Fibroblast of the conjunctiva (primary cell): Measurements from ENCODE around the gene EEFSEC.

Source experiments
- DNase-seq: peaks from one replicate; pipeline ENCODE4 v3.0.0-alpha.2; 2010; ENCODE audit warnings: low read depth

The EEFSEC gene

DNA sequence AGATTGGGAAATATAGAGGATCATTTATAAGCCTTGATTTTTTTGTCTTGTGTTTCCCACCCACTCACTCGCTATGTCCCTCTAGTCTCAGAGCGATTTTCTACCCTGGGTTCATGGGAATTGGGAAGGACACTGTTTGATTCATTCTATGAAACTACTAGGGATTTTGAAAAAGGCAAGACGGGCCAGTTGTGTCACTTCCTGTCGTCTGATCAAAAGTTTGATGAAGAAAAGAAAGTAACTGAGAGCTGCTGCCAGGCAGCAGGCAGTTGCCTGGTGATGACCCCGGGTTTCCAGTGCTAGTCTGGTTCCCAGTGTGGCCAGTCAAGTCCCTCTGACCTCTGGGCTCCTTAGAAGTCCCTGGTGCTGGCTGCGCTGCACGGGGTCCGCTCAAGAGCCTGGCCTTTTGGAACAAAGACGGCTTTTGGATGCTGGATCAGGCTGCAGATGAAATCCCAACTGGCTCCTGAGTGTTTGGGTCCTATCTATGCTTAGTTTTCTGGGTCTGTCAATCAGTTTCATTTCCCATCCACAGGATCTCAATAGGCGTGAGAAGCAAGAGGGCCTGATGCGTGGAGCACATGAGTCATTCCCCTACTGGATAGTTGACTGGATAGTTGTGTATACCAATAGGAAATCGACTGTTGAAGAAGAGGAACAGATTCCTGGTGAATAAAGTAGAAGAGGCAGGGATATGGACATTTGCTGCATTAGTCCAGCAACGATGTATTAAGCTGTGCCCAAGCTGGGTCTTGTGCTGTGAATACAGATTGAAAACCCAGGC, 89.7 kb downstream of the EEFSEC start:
- DNase-seq, result no peak

GRCh38 chr3:128243602-128244504, 90.6 kb downstream of the EEFSEC start:
- DNase-seq, result no peak

GRCh38 chr3:128245460-128245859, 92.2 kb downstream of the EEFSEC start:
- DNase-seq, result no peak

DNA sequence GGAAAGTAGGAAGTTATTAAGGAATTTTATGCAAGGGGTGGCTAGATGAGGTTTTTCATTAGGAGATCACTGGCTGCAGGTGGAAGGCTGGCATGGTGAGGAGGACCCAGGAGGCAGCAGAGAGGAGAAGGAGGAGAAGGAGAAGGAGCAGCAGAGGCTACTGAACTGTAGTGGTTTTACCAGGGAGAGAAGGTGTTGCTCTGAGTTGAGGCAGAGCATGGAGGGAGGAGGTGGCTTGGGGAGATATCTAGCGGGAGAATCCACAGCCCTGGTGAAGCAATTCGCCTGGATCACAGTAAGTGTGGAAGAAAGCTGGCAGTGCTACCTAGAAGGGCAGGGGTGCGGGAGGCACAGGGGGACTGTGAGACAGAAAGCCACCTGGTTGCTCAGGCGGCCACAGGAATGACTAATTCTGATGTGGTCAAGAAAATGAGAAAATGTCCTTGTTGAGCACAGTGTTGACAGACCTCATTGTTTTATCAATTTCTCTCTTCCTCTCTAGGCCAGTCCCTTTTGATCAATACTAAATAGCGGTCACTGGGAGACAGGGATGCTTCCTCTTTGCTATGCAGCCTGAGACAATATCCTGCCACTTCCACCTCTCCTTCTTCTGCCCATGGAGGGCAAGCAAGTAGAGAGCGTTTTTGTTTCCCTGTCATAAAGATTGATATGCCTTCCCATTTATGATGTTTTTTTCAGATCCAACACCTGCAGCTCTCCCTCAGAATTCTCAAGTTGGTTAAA, 94.6 kb downstream of the EEFSEC start:
- no peak for DNase-seq

- no peak for DNase-seq
Measured at GRCh38 chr3:128252083-128252482, 98.8 kb downstream of the EEFSEC start.

- no peak for DNase-seq
Measured at GRCh38 chr3:128253150-128253549, 99.9 kb downstream of the EEFSEC start.

GRCh38 chr3:128254066-128254590, 100.8 kb downstream of the EEFSEC start:
- no peak for DNase-seq

- no peak for DNase-seq
Measured at GRCh38 chr3:128254967-128255366, 101.7 kb downstream of the EEFSEC start.

- no peak for DNase-seq
Measured at GRCh38 chr3:128256131-128256530, 102.8 kb downstream of the EEFSEC start.

DNA sequence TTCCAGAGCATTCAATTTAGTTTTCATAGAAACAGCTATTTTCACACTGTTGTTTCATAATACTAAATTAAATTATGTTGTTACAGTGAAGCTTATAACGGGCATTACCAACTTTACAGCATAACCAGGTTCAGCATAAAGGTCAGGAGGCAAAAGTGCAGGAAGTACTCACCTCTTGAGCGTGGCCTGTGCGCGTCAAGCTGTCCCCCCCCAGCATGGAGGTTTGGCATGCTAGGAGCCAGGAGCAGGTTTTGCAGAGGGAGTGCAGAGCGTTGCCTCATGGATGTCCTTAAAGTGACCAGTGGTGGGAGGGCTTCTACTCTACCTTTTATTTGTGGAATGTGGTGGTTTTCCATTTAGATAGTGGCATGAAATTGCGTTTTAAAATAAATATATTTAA, 104.4 kb downstream of the EEFSEC start:
- DNase-seq, result no peak

DNA sequence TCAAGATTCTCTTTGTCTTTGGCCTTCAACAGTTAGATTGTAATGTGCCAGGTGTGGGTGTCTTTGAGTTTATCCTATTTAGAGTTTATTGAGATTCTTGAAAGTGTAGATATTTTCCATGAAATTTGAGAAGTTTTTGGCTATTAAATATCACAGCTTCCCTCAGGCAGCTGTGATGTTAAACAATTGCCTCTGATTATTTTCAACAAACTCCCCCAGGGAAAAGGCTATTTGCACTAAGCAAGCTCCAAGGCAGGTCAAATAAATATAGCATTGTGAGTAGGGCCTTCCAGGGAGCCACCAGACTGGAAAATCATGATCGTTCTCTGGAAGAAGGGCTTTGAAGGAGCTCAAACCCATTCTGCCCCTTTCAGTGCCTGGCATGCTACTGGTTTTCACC, 107.0 kb downstream of the EEFSEC start:
- DNase-seq, result no peak

DNA sequence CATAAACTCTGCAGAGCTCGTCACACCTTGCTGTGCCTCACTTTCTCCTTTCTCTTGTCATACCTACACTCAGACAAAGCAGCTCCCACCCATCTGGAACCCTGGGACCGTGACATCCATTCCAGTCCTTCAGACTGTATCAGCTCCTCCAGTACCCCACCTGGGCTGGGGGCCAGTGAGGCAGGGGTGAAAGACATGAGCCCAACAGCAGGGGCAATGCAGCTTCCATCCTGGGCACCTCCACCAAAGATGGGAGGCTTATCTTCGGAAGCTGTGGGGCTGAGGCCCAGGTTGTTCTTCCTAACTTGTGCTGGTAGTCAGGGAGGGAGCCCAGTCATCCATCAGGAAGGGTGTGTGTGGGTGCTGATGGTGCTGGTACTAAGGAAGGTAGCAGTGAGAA, 109.2 kb downstream of the EEFSEC start:
- DNase-seq, result no peak

DNA sequence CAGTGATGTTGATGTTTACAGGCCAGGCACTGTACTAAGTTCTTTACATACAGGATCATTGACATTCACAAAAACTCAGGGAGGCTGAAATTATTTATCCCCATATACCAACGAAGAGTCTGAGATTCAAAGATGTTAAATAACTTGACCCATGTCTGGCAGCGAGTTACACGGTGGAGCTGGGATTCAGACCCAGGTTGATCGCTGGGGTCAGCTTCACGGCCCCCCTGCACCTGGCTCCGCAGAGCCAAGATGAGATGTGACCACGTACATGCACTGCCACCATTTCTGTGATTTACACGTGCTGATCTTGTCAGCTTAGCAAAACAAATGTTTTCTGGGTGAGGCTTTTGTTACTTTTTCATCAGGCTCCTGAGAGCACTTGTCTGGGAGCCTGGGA, 109.8 kb downstream of the EEFSEC start:
- DNase-seq, result no peak

DNA sequence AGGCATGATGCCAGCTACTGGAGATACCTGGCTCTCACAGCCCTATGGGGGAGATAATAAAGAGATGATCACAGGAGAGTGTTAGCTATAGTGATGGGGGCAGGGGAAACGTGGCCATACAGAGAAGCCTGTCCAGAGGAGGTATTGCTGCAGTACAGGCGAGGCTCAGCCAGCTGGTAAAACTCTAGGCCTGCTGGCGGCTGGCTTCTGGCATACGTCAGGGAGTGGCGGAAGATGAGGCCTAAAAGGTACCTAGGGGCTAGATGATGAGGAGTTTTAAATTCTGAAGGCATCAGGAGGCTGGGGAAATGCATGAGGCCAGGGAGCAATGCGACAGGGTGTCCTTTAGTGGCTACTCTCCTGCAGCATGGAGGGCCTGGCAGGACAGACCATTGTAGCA, 110.7 kb downstream of the EEFSEC start:
- no peak for DNase-seq

DNA sequence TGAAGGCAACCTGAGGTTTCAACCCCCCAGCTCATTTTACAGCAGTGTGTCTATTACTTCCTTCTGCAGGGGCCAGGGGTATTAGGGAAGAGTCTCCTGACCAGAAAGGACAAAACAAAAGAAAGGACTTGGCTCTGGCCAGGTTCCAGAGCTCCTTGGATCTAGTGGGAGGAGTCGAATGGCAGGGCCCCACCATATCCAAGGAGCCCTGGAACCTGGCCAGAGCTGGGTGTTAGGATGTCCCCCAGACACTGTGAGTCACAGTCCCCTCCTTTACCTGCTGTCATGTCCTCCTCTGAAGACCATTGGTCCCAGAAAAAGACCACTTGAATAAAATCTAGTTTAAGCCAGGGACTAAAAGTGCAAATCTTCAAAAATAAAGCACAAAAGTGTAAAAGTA, 113.2 kb downstream of the EEFSEC start:
- DNase-seq, result no peak

DNA sequence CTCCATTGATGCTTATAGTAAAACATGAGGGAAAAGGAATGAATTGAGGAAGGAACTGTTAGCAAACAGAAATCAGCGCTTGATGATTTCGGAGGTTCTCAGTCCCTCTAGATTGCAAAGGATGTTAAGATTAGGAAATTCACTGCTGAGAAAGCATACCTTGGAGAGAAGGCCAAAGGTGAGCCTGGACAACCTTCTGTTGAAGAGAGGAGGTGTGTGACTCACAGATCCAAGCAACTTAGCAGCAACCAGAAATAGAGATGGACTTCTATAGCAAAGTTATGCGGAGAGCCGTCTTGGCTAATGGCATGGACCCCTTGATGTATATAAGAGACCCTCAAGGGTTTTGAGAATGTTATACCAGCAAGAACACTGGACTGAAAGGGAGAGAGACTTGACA, 114.3 kb downstream of the EEFSEC start:
- DNase-seq, result no peak

- no peak for DNase-seq
Measured at GRCh38 chr3:128269006-128269775, 115.9 kb downstream of the EEFSEC start.

DNA sequence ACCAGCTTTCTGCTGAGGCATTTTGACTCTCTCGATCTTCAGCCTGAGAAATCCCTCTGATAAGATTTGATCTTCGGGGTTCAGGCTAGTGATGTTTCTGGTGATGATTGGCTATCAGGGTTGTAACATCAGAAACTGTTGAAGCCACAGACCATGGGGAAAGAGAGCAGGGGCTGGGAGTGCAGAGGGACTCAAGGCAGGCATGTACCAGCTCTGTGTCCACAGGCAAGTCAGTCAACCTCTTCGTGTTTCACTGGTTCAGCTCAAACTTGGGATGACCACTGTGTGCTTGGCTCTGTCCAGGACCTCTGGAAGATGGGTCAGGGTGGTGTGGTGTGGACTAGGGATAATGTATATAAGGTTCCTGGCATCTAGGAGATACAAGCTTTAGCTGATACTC, 116.5 kb downstream of the EEFSEC start:
- no peak for DNase-seq

- no peak for DNase-seq
Measured at GRCh38 chr3:128270559-128271492, 117.5 kb downstream of the EEFSEC start.

- no peak for DNase-seq
Measured at GRCh38 chr3:128271536-128272332, 118.5 kb downstream of the EEFSEC start.
